Measurements from ENCODE around the gene OBSCN. TPM values are rescaled to one million over a fixed set of nuclear protein-coding genes. Genes with fewer than 3 reads are reported as not detected.

OBSCN gene
- total and polyA plus RNA-seq, 2 donors (not counting 3 experiments of a cell fraction or from before 2014, with no cell fraction given) = 1.5 to 2.9 TPM

GRCh38 chr1:228283043-228283371, 75.2 kb downstream of the OBSCN start:
- Histone ChIP-seq H3K4me3 (replicated peaks in 1 of 3; ENCODE audit: insufficient read depth in 1 of 3, low read depth in 1 of 3, low read length in 3 of 3) (no peak overlapping the region), H3K4me2 (ENCODE audit: insufficient read depth, low read length) (no peak overlapping the region), H4K20me1 (replicated peaks; ENCODE audit: control insufficient read depth, extremely low read depth, insufficient read depth, low read length) (no peaks in the 10 kb centered on the region), H3K9ac (replicated peaks; ENCODE audit: extremely low read depth, insufficient read depth, low read length) (no peak overlapping the region), H3K9me3 (replicated peaks; ENCODE audit: control insufficient read depth, insufficient read depth, low read length) (no peaks in the 10 kb centered on the region), H3K4me1 (ENCODE audit: control insufficient read depth, extremely low read depth, insufficient read depth, low read length) (no peaks in the 10 kb centered on the region), H3K9me1 (replicated peaks; ENCODE audit: control insufficient read depth, extremely low read depth, insufficient read depth, low read length) (no peaks in the 10 kb centered on the region), H3K27ac (ENCODE audit: insufficient read depth, low read depth, low read length) (no peak overlapping the region), H3K36me3 (ENCODE audit: control insufficient read depth in 2 of 2, extremely low read depth in 1 of 2, insufficient read depth in 2 of 2, low read length in 2 of 2) (no peaks in the 10 kb centered on the region), H3K79me2 (ENCODE audit: control insufficient read depth, insufficient read depth, low read length) (no peaks in the 10 kb centered on the region), H3K27me3 (ENCODE audit: control insufficient read depth in 2 of 2, insufficient read depth in 2 of 2, low read length in 2 of 2) (no peaks in the 10 kb centered on the region), H2AFZ (ENCODE audit: low read depth, low read length) (no peak overlapping the region)
- FAIRE-seq = no peak
- ChIA-PET CTCF (interaction anchor here (1.4 to 1.8 kb wide), 2 partner anchors 13 to 46 kb away, joined by 3 to 6 read pairs; no protein-coding TSS in a partner anchor), POLR2A (no interaction called here)
- no TSS peak for BruUV-seq (replicated peaks)
- TF ChIP-seq POLR2A (IDR thresholded peaks at IDR 0.05; ENCODE audit: low read depth, low read length) = no peak
- no peak for TF ChIP-seq MAX (IDR thresholded peaks at IDR 0.05; ENCODE audit: insufficient read depth, insufficient read length)
- no peak for TF ChIP-seq FOS (IDR thresholded peaks at IDR 0.05; ENCODE audit: borderline replicate concordance, insufficient read depth, low read length)
- TF ChIP-seq CTCF (IDR thresholded peaks at IDR 0.05; ENCODE audit: extremely low read depth in 1 of 2, insufficient read depth in 1 of 2, low read depth in 1 of 2, low read length in 2 of 2) = no peak
- no peak for TF ChIP-seq POLR2AphosphoS5 (IDR thresholded peaks at IDR 0.05; ENCODE audit: insufficient read depth, low read depth, low read length)
- no peak for TF ChIP-seq JUN (IDR thresholded peaks at IDR 0.05; ENCODE audit: borderline replicate concordance, insufficient read depth, insufficient read length, low read depth)
- no peak for TF ChIP-seq EZH2 (IDR thresholded peaks at IDR 0.05; ENCODE audit: borderline replicate concordance, low read depth, low read length, severe bottlenecking)
- TF ChIP-seq MYC (IDR thresholded peaks at IDR 0.05; ENCODE audit: low read depth, low read length) = no peak
- no peak for TF ChIP-seq GATA2 (IDR thresholded peaks at IDR 0.05; ENCODE audit: insufficient read depth, insufficient read length, low read depth, low read length)
- dilution Hi-C loops (cut with MboI; ENCODE audit: extremely low pct_ligation_motif_present, low sequenced_read_pairs) (no loop called here), intact Hi-C loops (cut with micrococcal nuclease) (no loop called here)
- no peak for DNase-seq (ENCODE audit: low read depth, low spot score)
